ENCODE measurements around the gene MBOAT7. TPM values are rescaled to one million over a fixed set of nuclear protein-coding genes. Genes with fewer than 3 reads are reported as not detected.

Gene MBOAT7
- polyA plus RNA-seq, 1 of the 3 experiments (the other 2 are of a cell fraction): 80.8 TPM

DNA sequence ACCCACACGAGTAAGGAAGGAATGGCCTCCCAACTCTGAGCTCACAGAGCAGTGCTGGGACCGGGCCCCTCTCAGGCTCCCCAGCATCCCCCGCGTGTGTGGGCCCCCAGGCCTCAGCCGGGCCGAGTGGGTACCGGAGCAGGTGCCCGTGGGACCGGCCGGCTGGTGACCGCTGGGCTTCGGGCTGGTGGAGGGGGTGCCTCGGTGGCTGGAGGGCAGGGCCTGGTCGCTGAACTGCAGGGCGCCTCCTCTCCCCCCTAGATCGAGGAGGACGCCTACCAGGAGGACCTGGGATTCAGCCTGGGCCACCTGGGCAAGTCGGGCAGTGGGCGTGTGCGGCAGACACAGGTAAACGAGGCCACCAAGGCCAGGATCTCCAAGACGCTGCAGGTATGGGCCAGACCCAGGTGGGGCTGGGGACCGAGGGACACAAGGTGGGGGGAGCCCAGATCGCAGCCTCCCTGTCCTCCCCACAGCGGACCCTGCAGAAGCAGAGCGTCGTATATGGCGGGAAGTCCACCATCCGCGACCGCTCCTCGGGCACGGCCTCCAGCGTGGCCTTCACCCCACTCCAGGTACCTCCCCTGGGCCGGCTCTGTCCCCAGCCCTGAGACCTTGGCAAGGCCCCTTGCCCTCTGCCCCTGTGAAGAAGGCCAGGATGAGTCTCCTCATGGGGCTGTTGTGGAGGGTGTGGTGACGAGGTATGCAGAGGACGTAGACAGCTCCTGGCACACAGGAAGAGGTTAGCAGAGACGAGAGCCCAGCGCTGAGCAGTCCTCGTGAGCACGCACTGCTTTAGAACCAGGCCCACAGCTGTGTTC lies 60.4 kb downstream of the MBOAT7 start:
- no peaks in the 10 kb centered on the region for H3F3A ChIP-seq (replicated peaks; ENCODE audit: insufficient read depth)
- peaks cover 0 to 60% of the 10 kb centered on the region in 2 experiments for H3K36me3 ChIP-seq (replicated peaks in 1 of 2; ENCODE audit: control insufficient read depth in 1 of 2, insufficient read depth in 2 of 2, low read length in 1 of 2)
- CTCF ChIA-PET: no interaction called here
- no peak overlapping the region for H3K27ac ChIP-seq (ENCODE audit: low read depth in 2 of 2, low read length in 1 of 2)
- H2AFZ ChIP-seq (ENCODE audit: low read depth): no peak overlapping the region
- POLR2A ChIA-PET: no interaction called here
- no peak for DNase-seq
- H3K4me3 ChIP-seq (ENCODE audit: low read depth in 2 of 2, low read length in 1 of 2): no peak overlapping the region
- H3K79me2 ChIP-seq (ENCODE audit: insufficient read depth): no peaks in the 10 kb centered on the region
- 96% methylated on average over 25 of the region's 41 CpGs for WGBS (ENCODE audit: low lambda C conversion rate)
- no peaks in the 10 kb centered on the region for H3K27me3 ChIP-seq (ENCODE audit: insufficient read depth)
- no peak overlapping the region for H3K4me2 ChIP-seq
- H3K4me1 ChIP-seq (ENCODE audit: control insufficient read depth in 1 of 2, insufficient read depth in 2 of 2, low read depth in 1 of 2, low read length in 1 of 2): no peaks in the 10 kb centered on the region
- H3K9me2 ChIP-seq: no peaks in the 10 kb centered on the region
- no peaks in the 10 kb centered on the region for H4K20me1 ChIP-seq (ENCODE audit: insufficient read depth)
- H3K9ac ChIP-seq: no peak overlapping the region
- no peaks in the 10 kb centered on the region for H3K9me3 ChIP-seq
- no peak for TF ChIP-seq NRF1 (IDR thresholded peaks at IDR 0.05; ENCODE audit: low read depth, low read length)
- TF ChIP-seq, protein P1, sequence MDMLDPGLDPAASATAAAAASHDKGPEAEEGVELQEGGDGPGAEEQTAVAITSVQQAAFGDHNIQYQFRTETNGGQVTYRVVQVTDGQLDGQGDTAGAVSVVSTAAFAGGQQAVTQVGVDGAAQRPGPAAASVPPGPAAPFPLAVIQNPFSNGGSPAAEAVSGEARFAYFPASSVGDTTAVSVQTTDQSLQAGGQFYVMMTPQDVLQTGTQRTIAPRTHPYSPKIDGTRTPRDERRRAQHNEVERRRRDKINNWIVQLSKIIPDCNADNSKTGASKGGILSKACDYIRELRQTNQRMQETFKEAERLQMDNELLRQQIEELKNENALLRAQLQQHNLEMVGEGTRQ (IDR thresholded peaks at IDR 0.05; ENCODE audit: borderline replicate concordance, low read depth, low read length): no peak
- no peak for TF ChIP-seq GATA2 (CRISPR knock-in tag; IDR thresholded peaks at IDR 0.05)
- no peak for TF ChIP-seq FOXM1 (IDR thresholded peaks at IDR 0.05; ENCODE audit: low read depth)
- TF ChIP-seq CHD2 (IDR thresholded peaks at IDR 0.05; ENCODE audit: low read length, partially characterized antibody): no peak

GRCh38 chr19:54128441-54128725 lies 61.0 kb downstream of the MBOAT7 start:
- Histone ChIP-seq H3K27ac (ENCODE audit: low read depth in 2 of 2, low read length in 1 of 2) (no peak overlapping the region), H3F3A (replicated peaks; ENCODE audit: insufficient read depth) (no peaks in the 10 kb centered on the region), H3K9me2 (no peaks in the 10 kb centered on the region), H3K79me2 (ENCODE audit: insufficient read depth) (no peaks in the 10 kb centered on the region), H3K9ac (no peak overlapping the region), H3K36me3 (replicated peaks in 1 of 2; ENCODE audit: control insufficient read depth in 1 of 2, insufficient read depth in 2 of 2, low read length in 1 of 2) (peaks cover 0 to 66% of the 10 kb centered on the region in 2 experiments), H3K4me2 (no peak overlapping the region), H2AFZ (ENCODE audit: low read depth) (no peak overlapping the region), H3K4me3 (ENCODE audit: low read depth in 2 of 2, low read length in 1 of 2) (no peak overlapping the region), H3K4me1 (ENCODE audit: control insufficient read depth in 1 of 2, insufficient read depth in 2 of 2, low read depth in 1 of 2, low read length in 1 of 2) (no peaks in the 10 kb centered on the region), H3K27me3 (ENCODE audit: insufficient read depth) (no peaks in the 10 kb centered on the region), H3K9me3 (no peaks in the 10 kb centered on the region), H4K20me1 (ENCODE audit: insufficient read depth) (no peaks in the 10 kb centered on the region)
- ChIA-PET POLR2A (no interaction called here), CTCF (no interaction called here)
- 89% methylated on average over 19 of the region's 20 CpGs for WGBS (ENCODE audit: low lambda C conversion rate)
- no peak for DNase-seq
- TF ChIP-seq SIN3A (IDR thresholded peaks at IDR 0.05; ENCODE audit: borderline replicate concordance, low read depth, low read length) (no peak), MXI1 (IDR thresholded peaks at IDR 0.05; ENCODE audit: low read depth, low read length) (no peak), USF1 (IDR thresholded peaks at IDR 0.05; ENCODE audit: borderline replicate concordance, low read depth) (no peak), CTCF (IDR thresholded peaks at IDR 0.05) (no peak), FOXM1 (IDR thresholded peaks at IDR 0.05; ENCODE audit: low read depth) (no peak), MEF2A (IDR thresholded peaks at IDR 0.05; ENCODE audit: borderline replicate concordance, low read depth) (no peak), CHD2 (IDR thresholded peaks at IDR 0.05; ENCODE audit: low read length, partially characterized antibody) (no peak), JUND (IDR thresholded peaks at IDR 0.05) (no peak), TEAD4 (IDR thresholded peaks at IDR 0.05; ENCODE audit: borderline replicate concordance, insufficient read depth) (no peak), YY1 (IDR thresholded peaks at IDR 0.05; ENCODE audit: low read depth) (no peak), RCOR1 (IDR thresholded peaks at IDR 0.05; ENCODE audit: low read length) (no peak), SMC3 (IDR thresholded peaks at IDR 0.05; ENCODE audit: low read depth, low read length) (no peak), FOSL2 (IDR thresholded peaks at IDR 0.05; ENCODE audit: borderline replicate concordance, low read depth) (no peak)

All from SK-N-SH (cell line).